Neural cell (in vitro differentiated cells): ENCODE data around the gene COBL.

Experiments used
- MXI1 ChIP-seq: fragments of 450-650 bp; conservative IDR thresholded peaks from 2 replicates; pipeline ENCODE4 v1.6.1; 2014; ENCODE audit warnings: antibody characterized with exemption, mild to moderate bottlenecking; ENCODE audit not compliant: poor library complexity, severe bottlenecking
- POLR2AphosphoS5 ChIP-seq: IDR thresholded peaks from 2 replicates; pipeline ENCODE4 v1.6.1; 2012
- RAD21 ChIP-seq: fragments of 450-650 bp; conservative IDR thresholded peaks from 2 replicates; pipeline ENCODE4 v1.6.1; 2014; ENCODE audit warnings: antibody characterized with exemption, mild to moderate bottlenecking, moderate library complexity
- SMC3 ChIP-seq: fragments of 450-650 bp; conservative IDR thresholded peaks from 2 replicates; pipeline ENCODE4 v1.6.1; 2014; ENCODE audit warnings: antibody characterized with exemption, mild to moderate bottlenecking, moderate library complexity; ENCODE audit not compliant: poor library complexity
- TAF1 ChIP-seq: IDR thresholded peaks from 2 replicates; pipeline ENCODE4 v1.6.1; 2012; ENCODE audit warnings: low read depth
- TF ChIP-seq, protein P1 (sequence below): fragments of 450-650 bp; IDR thresholded peaks from 2 replicates; pipeline ENCODE4 v1.5.1; 2014; ENCODE audit warnings: antibody characterized with exemption, mild to moderate bottlenecking, moderate library complexity; ENCODE audit not compliant: poor library complexity, severe bottlenecking

DNA sequence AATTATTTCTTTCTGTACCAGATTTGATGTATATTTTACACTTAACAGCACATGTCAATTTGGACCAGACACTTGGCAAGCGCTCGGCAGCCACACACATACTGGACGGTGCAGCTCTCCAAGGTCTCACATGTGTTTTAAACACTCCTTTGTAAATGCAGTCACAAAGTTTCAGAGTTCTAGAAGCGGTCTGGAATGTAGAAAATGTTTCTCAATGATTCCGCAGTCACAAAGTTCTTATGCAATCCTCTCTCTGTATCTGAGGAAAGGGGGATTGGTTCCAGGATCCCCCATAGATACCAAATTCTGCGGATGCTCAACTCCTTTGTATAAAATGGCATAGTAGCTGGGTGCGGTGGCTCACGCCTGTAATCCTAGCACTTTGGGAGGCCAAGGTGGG is 280.9 kb downstream of the COBL start:
- TF ChIP-seq, protein P1, sequence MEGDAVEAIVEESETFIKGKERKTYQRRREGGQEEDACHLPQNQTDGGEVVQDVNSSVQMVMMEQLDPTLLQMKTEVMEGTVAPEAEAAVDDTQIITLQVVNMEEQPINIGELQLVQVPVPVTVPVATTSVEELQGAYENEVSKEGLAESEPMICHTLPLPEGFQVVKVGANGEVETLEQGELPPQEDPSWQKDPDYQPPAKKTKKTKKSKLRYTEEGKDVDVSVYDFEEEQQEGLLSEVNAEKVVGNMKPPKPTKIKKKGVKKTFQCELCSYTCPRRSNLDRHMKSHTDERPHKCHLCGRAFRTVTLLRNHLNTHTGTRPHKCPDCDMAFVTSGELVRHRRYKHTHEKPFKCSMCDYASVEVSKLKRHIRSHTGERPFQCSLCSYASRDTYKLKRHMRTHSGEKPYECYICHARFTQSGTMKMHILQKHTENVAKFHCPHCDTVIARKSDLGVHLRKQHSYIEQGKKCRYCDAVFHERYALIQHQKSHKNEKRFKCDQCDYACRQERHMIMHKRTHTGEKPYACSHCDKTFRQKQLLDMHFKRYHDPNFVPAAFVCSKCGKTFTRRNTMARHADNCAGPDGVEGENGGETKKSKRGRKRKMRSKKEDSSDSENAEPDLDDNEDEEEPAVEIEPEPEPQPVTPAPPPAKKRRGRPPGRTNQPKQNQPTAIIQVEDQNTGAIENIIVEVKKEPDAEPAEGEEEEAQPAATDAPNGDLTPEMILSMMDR = no peak
- TF ChIP-seq TAF1 (no peak), SMC3 (no peak), RAD21 (no peak), POLR2AphosphoS5 (no peak), MXI1 (no peak)
